ENCODE results near the gene BEND7. TPM values are rescaled to one million over a fixed set of nuclear protein-coding genes. Genes with fewer than 3 reads are reported as not detected.
A peak's percentile ranks its signal among the peaks of the same experiment; 100 is the strongest.
"Not testable (repeated sequence)": the region's sequence is repeated elsewhere in the genome, so short reads cannot be mapped to it uniquely, and the experiment has no call there.

Gene BEND7
- total RNA-seq, 1 donor from 2014 or later = 17.4 TPM

- intact Hi-C loops (cut with micrococcal nuclease) = no loop called here
- DNase-seq (peak; percentile 63), ATAC-seq (peak; percentile 90)
Observed at GRCh38 chr10:13440185-13441061, 88.4 kb downstream of the BEND7 start.

DNA sequence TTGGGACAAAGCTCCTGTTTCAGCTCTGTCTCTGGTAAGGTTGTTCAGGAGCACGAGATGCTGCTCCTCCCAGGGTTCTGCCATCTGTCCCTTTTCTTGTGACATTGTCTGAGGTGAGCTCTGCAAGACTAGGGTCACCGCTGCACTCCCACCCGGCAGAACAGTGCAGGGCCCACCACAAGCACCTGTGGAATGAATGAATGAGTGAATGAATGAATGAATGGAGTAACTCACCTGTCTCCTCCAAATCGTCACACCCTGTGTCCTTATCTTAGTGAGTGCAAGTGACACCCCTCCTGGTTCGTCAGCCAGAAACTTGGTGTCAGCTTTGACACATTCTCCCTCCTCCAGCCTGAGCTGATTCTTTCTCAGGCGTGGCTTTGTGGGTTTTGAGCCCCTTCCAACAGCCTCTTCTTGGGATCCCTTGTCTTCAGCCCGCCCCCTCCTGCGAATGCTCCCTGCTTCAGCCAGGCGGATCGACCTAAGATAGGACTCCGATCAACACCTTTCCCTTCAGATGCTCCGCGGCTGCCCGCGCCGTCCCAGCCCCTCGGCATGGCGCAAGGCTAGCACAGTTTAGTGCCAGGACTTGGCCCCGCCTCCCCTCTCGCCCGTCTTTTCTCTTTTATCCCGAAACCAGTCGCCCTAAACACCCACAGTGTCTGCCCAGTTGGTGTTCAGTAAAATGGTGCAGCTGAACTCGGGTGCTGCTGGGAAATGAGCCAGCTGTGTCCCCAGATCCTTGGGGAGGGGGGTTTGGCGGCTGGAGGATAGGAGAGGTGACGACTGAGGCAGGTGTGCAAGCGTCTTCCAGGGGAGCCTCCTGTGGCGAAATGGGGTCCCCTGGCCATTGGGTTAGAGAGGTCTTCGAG lies 89.3 kb downstream of the BEND7 start:
- peak; percentile 35 for DNase-seq
- peak; percentile 62 for ATAC-seq
- intact Hi-C loops (cut with micrococcal nuclease) = loop anchor here (10.0 kb wide), 1 partner anchor 65 kb away; no protein-coding TSS in a partner anchor

GRCh38 chr10:13437026-13437555 lies 91.7 kb downstream of the BEND7 start:
- DNase-seq (no peak), ATAC-seq (no peak)
- intact Hi-C loops (cut with micrococcal nuclease) = loop anchor here (10.0 kb wide), 1 partner anchor 62 kb away; no protein-coding TSS in a partner anchor

DNA sequence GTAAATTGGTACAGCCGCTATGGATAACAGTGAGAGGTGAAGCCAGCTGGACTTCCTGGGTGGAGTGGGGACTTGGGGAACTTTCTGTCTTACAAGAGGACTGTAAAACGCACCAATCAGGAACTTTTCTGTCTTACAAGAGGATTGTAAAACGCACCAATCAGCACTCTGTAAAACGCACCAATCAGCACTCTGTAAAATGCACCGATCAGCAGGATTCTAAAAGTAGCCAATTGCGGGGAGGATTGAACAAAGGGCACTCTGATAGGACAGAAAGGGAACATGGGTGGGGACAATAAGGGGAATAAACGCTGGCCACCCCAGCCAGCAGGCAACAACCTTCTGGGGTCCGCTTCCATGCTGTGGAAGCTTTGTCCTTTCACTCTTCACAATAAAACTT lies 100.9 kb downstream of the BEND7 start:
- DNase-seq; intact Hi-C loops (cut with micrococcal nuclease); ATAC-seq: not testable (repeated sequence)

GRCh38 chr10:13425397-13425796 lies 103.4 kb downstream of the BEND7 start:
- intact Hi-C loops (cut with micrococcal nuclease) = no loop called here
- DNase-seq = no peak
- no peak for ATAC-seq

DNA sequence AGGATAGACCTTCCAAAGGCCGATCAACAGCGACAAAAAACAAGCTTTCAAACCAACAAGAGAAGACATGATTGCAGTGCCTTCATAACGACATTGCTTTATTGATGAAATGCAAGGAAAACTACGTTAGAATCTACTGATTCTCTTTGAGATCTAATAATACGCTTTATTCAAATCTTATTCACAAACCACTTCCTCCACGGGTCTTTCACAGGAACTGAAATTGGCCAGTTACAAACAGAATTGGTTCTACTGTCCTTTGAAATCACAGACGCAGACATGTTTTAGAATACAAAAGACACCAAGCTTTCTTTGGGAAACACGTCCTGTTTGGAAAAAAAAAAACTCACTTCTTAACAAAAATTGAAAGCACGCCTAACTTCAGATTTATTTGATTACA lies 106.0 kb downstream of the BEND7 start:
- intact Hi-C loops (cut with micrococcal nuclease) = no loop called here
- no peak for DNase-seq
- ATAC-seq = no peak

- intact Hi-C loops (cut with micrococcal nuclease) = no loop called here
- no peak for DNase-seq
- ATAC-seq = no peak
Observed at GRCh38 chr10:13421382-13421917, 107.4 kb downstream of the BEND7 start.

GRCh38 chr10:13420532-13421307 lies 108.1 kb downstream of the BEND7 start:
- no peak for ATAC-seq
- no peak for DNase-seq
- intact Hi-C loops (cut with micrococcal nuclease) = no loop called here

DNA sequence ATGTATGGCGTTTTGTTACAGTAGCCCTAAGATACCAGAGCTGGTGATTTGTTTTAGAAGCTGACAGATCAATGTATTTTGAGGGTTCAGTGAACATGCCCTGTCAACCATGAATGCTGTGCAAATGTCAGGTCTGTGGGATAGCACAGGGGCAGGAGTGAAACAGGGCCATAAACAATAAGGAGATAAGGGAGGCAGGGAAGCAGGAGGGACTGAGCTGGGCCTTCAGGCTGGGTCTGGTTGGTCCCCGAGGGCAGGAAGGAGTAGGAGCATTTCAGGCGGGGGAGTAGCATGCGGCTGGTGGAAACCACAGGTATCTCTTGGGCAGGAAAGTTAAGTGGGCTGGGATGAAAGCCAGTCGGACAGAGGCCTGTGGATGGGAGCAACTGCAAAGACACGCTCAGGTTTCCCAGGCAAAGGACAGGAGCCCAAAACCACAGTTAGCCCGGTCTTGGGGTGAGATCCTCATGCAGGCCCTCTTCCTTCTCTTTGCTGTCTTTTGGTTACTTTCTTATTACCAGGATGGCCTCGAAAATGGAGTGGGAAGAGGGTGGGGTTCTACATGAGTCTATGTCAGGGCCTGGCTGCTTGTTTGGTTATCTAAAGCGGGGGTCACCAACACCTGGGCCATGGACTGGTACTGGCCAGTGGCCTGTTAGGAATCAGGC lies 111.2 kb downstream of the BEND7 start:
- DNase-seq (no peak), ATAC-seq (no peak)
- intact Hi-C loops (cut with micrococcal nuclease) = no loop called here

DNA sequence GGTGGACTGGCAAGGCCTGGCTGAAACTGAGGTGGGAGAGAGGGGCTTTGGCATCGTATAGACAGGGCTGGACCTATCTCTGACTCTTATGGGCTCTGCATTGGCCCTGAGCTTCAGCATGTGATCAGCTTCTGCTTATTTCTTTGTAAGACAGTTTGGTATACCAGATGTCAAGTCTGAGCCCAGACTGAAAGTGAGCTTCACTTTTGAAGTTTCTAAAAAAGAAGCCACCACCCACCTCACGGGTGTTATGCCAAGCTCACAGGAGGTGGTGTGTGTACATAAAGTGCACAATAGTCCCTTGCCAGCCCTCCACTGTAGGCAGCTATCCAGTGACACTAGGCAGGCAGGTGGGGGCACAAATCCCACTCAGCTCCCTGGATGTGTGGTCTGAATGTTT lies 112.1 kb downstream of the BEND7 start:
- ATAC-seq (no peak), DNase-seq (no peak)
- intact Hi-C loops (cut with micrococcal nuclease) = no loop called here

DNA sequence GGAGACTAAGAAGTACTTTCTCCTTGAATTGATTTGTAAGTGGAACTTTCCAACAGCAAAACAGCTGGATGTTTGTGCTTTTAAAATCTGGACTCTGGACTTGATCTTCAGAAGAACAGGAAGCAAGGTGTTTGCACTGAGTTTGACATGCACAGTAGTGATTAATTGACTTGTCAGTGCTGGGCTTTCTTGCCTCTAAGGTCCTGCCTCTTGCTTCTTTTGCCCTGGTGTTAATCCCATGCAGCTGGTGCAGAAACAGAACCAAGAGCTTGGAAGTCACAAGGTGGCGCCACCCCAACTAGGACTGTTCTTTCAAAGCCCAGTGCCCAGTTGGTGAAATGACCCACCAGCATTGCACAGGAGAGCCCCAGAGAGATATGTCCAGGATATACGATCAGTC lies 114.0 kb downstream of the BEND7 start:
- intact Hi-C loops (cut with micrococcal nuclease) = no loop called here
- no peak for DNase-seq
- no peak for ATAC-seq

DNA sequence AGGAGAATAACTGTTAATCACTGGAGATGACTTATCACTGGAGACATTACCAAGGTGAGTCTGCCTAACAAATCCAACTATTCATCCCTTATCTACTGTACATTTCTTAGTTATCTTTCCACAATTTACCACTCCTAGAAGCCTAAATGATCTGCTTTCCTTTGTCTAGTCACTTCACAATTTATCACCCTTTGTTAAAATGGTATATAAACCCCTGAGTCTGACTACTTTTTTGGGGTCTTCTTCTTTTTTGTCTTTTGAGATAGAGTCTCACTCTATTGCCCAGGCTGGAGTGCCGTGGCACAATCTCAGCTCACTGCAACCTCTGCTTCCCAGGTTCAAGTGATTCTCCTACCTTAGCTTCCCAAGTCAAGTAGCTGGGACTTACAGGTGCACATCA lies 114.7 kb downstream of the BEND7 start:
- no peak for DNase-seq
- ATAC-seq = no peak
- intact Hi-C loops (cut with micrococcal nuclease) = no loop called here

DNA sequence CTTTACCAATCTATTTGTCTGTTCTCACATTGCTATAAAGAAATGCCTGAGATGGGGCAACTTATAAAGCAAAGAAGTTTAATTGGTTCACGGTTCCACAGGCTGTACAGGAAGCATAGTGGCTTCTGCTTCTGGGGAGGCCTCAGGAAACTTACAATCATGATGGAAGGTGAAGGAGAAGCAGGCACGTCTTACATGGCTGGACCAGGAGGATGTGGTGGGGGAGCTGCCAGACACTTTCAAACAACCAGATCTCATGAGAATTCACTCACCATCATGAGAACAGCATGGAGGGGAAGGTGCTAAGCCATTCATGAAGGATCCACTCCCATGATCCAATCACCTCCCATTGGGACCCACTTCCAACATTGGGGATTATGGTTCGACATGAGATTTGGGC lies 115.9 kb downstream of the BEND7 start:
- intact Hi-C loops (cut with micrococcal nuclease) = no loop called here
- ATAC-seq (no peak), DNase-seq (no peak)

DNA sequence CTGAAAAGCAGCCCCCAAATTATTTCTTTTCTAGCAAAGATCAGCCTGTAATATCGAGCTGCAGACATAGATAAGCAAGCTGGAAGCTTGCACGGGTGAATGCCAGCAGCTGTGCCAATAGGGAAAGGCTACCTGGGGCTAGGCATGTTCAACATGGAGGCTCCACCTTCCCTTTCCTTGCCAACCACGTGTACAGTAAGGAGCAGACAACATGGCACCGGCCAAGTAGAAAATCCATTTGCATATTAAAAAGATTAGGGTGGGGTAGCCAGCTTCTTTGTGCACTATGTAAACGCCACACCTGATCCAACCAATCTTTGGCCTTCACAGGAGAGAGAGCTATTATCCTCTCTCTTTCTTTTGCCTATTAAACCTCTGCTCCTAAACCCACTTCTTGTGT lies 124.0 kb downstream of the BEND7 start:
- intact Hi-C loops (cut with micrococcal nuclease) = no loop called here
- ATAC-seq = no peak
- DNase-seq = no peak

- DNase-seq (no peak), ATAC-seq (no peak)
- intact Hi-C loops (cut with micrococcal nuclease) = no loop called here
Observed at GRCh38 chr10:13404305-13404759, 124.5 kb downstream of the BEND7 start.

DNA sequence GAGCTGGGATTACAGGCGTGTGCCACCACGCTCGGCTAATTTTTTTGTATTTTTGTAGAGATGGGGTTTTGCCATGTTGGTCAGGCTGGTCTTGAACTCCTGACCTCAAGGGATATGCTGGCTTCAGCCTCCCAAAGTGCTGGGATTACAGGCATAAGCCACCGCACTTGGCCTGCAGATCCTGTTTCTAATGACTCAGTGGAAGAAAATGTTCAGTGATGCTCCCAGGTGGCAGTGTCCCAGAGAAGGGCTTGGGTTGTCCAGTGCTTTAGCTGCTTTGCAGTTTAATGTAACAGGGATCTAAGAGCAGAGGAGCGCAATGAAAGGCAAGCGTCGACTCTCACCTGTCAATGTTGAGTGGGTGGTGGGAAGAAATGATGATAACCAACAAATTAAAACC lies 125.4 kb downstream of the BEND7 start:
- DNase-seq; intact Hi-C loops (cut with micrococcal nuclease); ATAC-seq: not testable (repeated sequence)

GRCh38 chr10:13402021-13402420 lies 126.8 kb downstream of the BEND7 start:
- DNase-seq (no peak), ATAC-seq (no peak)

GRCh38 chr10:13401142-13401541 lies 127.7 kb downstream of the BEND7 start:
- DNase-seq = no peak
- no peak for ATAC-seq
- intact Hi-C loops (cut with micrococcal nuclease) = no loop called here

More at GRCh38 chr10:13402021-13402420, 126.8 kb downstream of the BEND7 start:
- intact Hi-C loops (cut with micrococcal nuclease) = no loop called here
